NT2/D1 (cell line): ENCODE data around the gene GMDS.

ENCODE experiments used
- YY1 ChIP-seq: IDR thresholded peaks from 2 replicates; pipeline ENCODE4 v1.6.1; 2011; ENCODE audit not compliant: insufficient read length, insufficient read depth
- ZNF274 ChIP-seq: IDR thresholded peaks from 2 replicates; pipeline ENCODE4 v1.6.1; 2011; ENCODE audit warnings: mild to moderate bottlenecking, low read depth, low read length

DNA sequence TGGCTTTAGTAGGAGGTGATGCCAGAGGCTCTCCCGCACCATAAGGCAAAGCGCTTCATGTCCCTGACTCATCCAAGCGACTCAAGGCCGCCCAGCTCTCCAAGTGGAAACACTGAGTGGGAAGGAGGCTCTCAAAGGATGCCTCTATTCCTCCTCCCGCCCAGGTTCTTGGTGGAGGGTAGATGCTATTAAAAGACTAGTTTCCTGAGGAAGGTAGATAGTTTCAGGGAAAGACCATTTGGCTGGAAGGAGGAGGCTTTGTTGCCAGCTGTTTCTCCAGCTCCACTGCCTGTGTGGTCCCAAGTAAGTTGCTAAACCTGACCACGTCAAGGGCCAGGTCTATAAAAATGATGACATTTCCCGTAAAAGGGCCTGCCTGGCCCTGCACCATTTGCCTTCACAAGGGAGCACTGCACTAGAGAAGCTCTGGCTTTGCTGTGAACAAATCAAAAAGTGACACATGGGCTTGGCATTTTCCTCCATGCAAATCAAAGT lies 48.2 kb downstream of the GMDS start:
- TF ChIP-seq YY1, result no peak
- TF ChIP-seq ZNF274, result no peak
